ENCODE results near the gene HOXC11. TPM values are rescaled to one million over a fixed set of nuclear protein-coding genes. Genes with fewer than 3 reads are reported as not detected.

The HOXC11 gene
- total and polyA plus RNA-seq, 4 experiments from 2014 or later = not detected

GRCh38 chr12:54018468-54018984 lies 45.6 kb downstream of the HOXC11 start:
- no peaks in the 10 kb centered on the region for H3K9me3 ChIP-seq (ENCODE audit: control insufficient read depth in 1 of 2, low read length in 2 of 2)
- H3K27me3 Mint-ChIP-seq = peaks cover 48 to 66% of the 10 kb centered on the region in 2 donors
- DNase-seq = no peak
- H3K9me3 Mint-ChIP-seq = peaks cover 0 to 3% (median 0%) of the 10 kb centered on the region in 8 donors
- CTCF ChIA-PET (ENCODE audit: partially characterized antibody) = interaction anchor here (1.0 kb wide), 1 partner anchor 12 kb away, joined by 4 read pairs; no protein-coding TSS in a partner anchor
- H3K4me3 Mint-ChIP-seq = peak overlapping the region in 4 of 8 donors; percentile 10 to 89 (median 37)
- H3K27me3 ChIP-seq (ENCODE audit: insufficient read depth, low read length) = peaks cover 54% of the 10 kb centered on the region
- H3K36me3 ChIP-seq (ENCODE audit: insufficient read depth, low read length) = no peaks in the 10 kb centered on the region
- H3K4me1 ChIP-seq (ENCODE audit: insufficient read depth, low read length) = peaks cover 21% of the 10 kb centered on the region
- POLR2A ChIA-PET (ENCODE audit: partially characterized antibody) = interaction anchor here (2.5 kb wide), 1 partner anchor 11 kb away, joined by 19 read pairs; the partner anchor contains the start of gene HOXC8
- intact Hi-C loops (cut with micrococcal nuclease) = no loop called here
- H3K4me1 Mint-ChIP-seq = peaks cover 6 to 31% (median 17%) of the 10 kb centered on the region in 4 donors
- no peak overlapping the region for H3K27ac Mint-ChIP-seq
- no peak overlapping the region for H3K27ac ChIP-seq (ENCODE audit: low read depth, low read length)
- no peak overlapping the region for H3K4me3 ChIP-seq (ENCODE audit: low read length in 2 of 2)
- H3K36me3 Mint-ChIP-seq = peaks cover 0 to 1% of the 10 kb centered on the region in 2 donors

GRCh38 chr12:54019091-54019811 lies 46.3 kb downstream of the HOXC11 start:
- H3K4me1 ChIP-seq (ENCODE audit: insufficient read depth, low read length) = peaks cover 18% of the 10 kb centered on the region
- no peak overlapping the region for H3K27ac ChIP-seq (ENCODE audit: low read depth, low read length)
- intact Hi-C loops (cut with micrococcal nuclease) = no loop called here
- peaks cover 6 to 28% (median 17%) of the 10 kb centered on the region in 4 donors for H3K4me1 Mint-ChIP-seq
- H3K4me3 Mint-ChIP-seq = peak overlapping the region in 1 of 8 donors; percentile 36
- peaks cover 50% of the 10 kb centered on the region for H3K27me3 ChIP-seq (ENCODE audit: insufficient read depth, low read length)
- H3K9me3 Mint-ChIP-seq = peaks cover 0 to 3% (median 0%) of the 10 kb centered on the region in 8 donors
- H3K27ac Mint-ChIP-seq = peak overlapping the region in 1 of 7 donors; percentile 64
- H3K9me3 ChIP-seq (ENCODE audit: control insufficient read depth in 1 of 2, low read length in 2 of 2) = no peaks in the 10 kb centered on the region
- no peak for DNase-seq
- CTCF ChIA-PET (ENCODE audit: partially characterized antibody) = no interaction called here
- peaks cover 0 to 1% of the 10 kb centered on the region in 2 donors for H3K36me3 Mint-ChIP-seq
- POLR2A ChIA-PET (ENCODE audit: partially characterized antibody) = no interaction called here
- H3K4me3 ChIP-seq (ENCODE audit: low read length in 2 of 2) = no peak overlapping the region
- H3K27me3 Mint-ChIP-seq = peaks cover 49 to 69% of the 10 kb centered on the region in 2 donors
- no peaks in the 10 kb centered on the region for H3K36me3 ChIP-seq (ENCODE audit: insufficient read depth, low read length)

GRCh38 chr12:54019924-54020590 lies 47.1 kb downstream of the HOXC11 start:
- CTCF ChIA-PET (ENCODE audit: partially characterized antibody) = no interaction called here
- peaks cover 0 to 1% of the 10 kb centered on the region in 2 donors for H3K36me3 Mint-ChIP-seq
- no peak overlapping the region for H3K27ac Mint-ChIP-seq
- Histone ChIP-seq H3K36me3 (ENCODE audit: insufficient read depth, low read length) (no peaks in the 10 kb centered on the region), H3K4me1 (ENCODE audit: insufficient read depth, low read length) (peaks cover 10% of the 10 kb centered on the region), H3K9me3 (ENCODE audit: control insufficient read depth in 1 of 2, low read length in 2 of 2) (no peaks in the 10 kb centered on the region), H3K4me3 (ENCODE audit: low read length in 2 of 2) (no peak overlapping the region), H3K27me3 (ENCODE audit: insufficient read depth, low read length) (peaks cover 49% of the 10 kb centered on the region), H3K27ac (ENCODE audit: low read depth, low read length) (no peak overlapping the region)
- peaks cover 6 to 20% (median 11%) of the 10 kb centered on the region in 4 donors for H3K4me1 Mint-ChIP-seq
- peak overlapping the region in 2 of 8 donors; percentile 1 to 34 for H3K4me3 Mint-ChIP-seq
- intact Hi-C loops (cut with micrococcal nuclease) = no loop called here
- no peak for DNase-seq
- POLR2A ChIA-PET (ENCODE audit: partially characterized antibody) = no interaction called here
- H3K27me3 Mint-ChIP-seq = peaks cover 46 to 66% of the 10 kb centered on the region in 2 donors
- peaks cover 0 to 2% (median 0%) of the 10 kb centered on the region in 8 donors for H3K9me3 Mint-ChIP-seq

GRCh38 chr12:54020591-54021405 lies 47.9 kb downstream of the HOXC11 start:
- Mint-ChIP-seq H3K27ac (no peak overlapping the region), H3K36me3 (peaks cover 0 to 1% of the 10 kb centered on the region in 2 donors), H3K9me3 (no peaks in the 10 kb centered on the region), H3K27me3 (peaks cover 45 to 65% of the 10 kb centered on the region in 2 donors), H3K4me3 (no peak overlapping the region), H3K4me1 (peaks cover 6 to 15% (median 9%) of the 10 kb centered on the region in 4 donors)
- H3K4me3 ChIP-seq (ENCODE audit: low read length in 2 of 2) = no peak overlapping the region
- no peaks in the 10 kb centered on the region for H3K36me3 ChIP-seq (ENCODE audit: insufficient read depth, low read length)
- CTCF ChIA-PET (ENCODE audit: partially characterized antibody) = no interaction called here
- DNase-seq = no peak
- H3K27me3 ChIP-seq (ENCODE audit: insufficient read depth, low read length) = peaks cover 45% of the 10 kb centered on the region
- H3K4me1 ChIP-seq (ENCODE audit: insufficient read depth, low read length) = peaks cover 10% of the 10 kb centered on the region
- no peaks in the 10 kb centered on the region for H3K9me3 ChIP-seq (ENCODE audit: control insufficient read depth in 1 of 2, low read length in 2 of 2)
- H3K27ac ChIP-seq (ENCODE audit: low read depth, low read length) = no peak overlapping the region
- intact Hi-C loops (cut with micrococcal nuclease) = no loop called here
- POLR2A ChIA-PET (ENCODE audit: partially characterized antibody) = no interaction called here

- Mint-ChIP-seq H3K27me3 (peaks cover 49 to 70% of the 10 kb centered on the region in 2 donors), H3K4me3 (no peak overlapping the region), H3K9me3 (no peaks in the 10 kb centered on the region), H3K4me1 (peaks cover 7 to 17% (median 11%) of the 10 kb centered on the region in 4 donors), H3K27ac (no peak overlapping the region), H3K36me3 (peaks cover 0 to 1% of the 10 kb centered on the region in 2 donors)
- H3K36me3 ChIP-seq (ENCODE audit: insufficient read depth, low read length) = no peaks in the 10 kb centered on the region
- no peak overlapping the region for H3K27ac ChIP-seq (ENCODE audit: low read depth, low read length)
- DNase-seq = no peak
- peaks cover 10% of the 10 kb centered on the region for H3K4me1 ChIP-seq (ENCODE audit: insufficient read depth, low read length)
- no peak overlapping the region for H3K4me3 ChIP-seq (ENCODE audit: low read length in 2 of 2)
- no peaks in the 10 kb centered on the region for H3K9me3 ChIP-seq (ENCODE audit: control insufficient read depth in 1 of 2, low read length in 2 of 2)
- H3K27me3 ChIP-seq (ENCODE audit: insufficient read depth, low read length) = peaks cover 47% of the 10 kb centered on the region
- intact Hi-C loops (cut with micrococcal nuclease) = no loop called here
- CTCF ChIA-PET (ENCODE audit: partially characterized antibody) = interaction anchor here (1.3 to 2.8 kb wide), 2 partner anchors 11 to 186 kb away, joined by 3 to 12 read pairs; partner anchors contain the start of gene HOXC5
- POLR2A ChIA-PET (ENCODE audit: partially characterized antibody) = no interaction called here
These were observed 48.6 kb downstream of the HOXC11 start for GRCh38 chr12:54021432-54022013.

GRCh38 chr12:54022960-54023884 lies 50.3 kb downstream of the HOXC11 start:
- peaks cover 2% of the 10 kb centered on the region for H3K4me1 ChIP-seq (ENCODE audit: insufficient read depth, low read length)
- POLR2A ChIA-PET (ENCODE audit: partially characterized antibody) = no interaction called here
- CTCF ChIA-PET (ENCODE audit: partially characterized antibody) = interaction anchor here (1.0 to 2.8 kb wide), 4 partner anchors 9 to 193 kb away, joined by 3 to 12 read pairs (median 4); partner anchors contain the start of genes HOXC5 and HOXC8
- peaks cover 54% of the 10 kb centered on the region for H3K27me3 ChIP-seq (ENCODE audit: insufficient read depth, low read length)
- Mint-ChIP-seq H3K4me3 (no peak overlapping the region), H3K9me3 (no peaks in the 10 kb centered on the region), H3K4me1 (peaks cover 2 to 19% (median 5%) of the 10 kb centered on the region in 4 donors), H3K27ac (no peak overlapping the region), H3K36me3 (no peaks in the 10 kb centered on the region), H3K27me3 (peaks cover 49 to 76% of the 10 kb centered on the region in 2 donors)
- H3K4me3 ChIP-seq (ENCODE audit: low read length in 2 of 2) = no peak overlapping the region
- H3K36me3 ChIP-seq (ENCODE audit: insufficient read depth, low read length) = no peaks in the 10 kb centered on the region
- no peaks in the 10 kb centered on the region for H3K9me3 ChIP-seq (ENCODE audit: control insufficient read depth in 1 of 2, low read length in 2 of 2)
- intact Hi-C loops (cut with micrococcal nuclease) = no loop called here
- H3K27ac ChIP-seq (ENCODE audit: low read depth, low read length) = no peak overlapping the region
- no peak for DNase-seq

Data from CD4-positive, alpha-beta memory T cell (primary cell).